Adrenal gland (tissue), 5 donors: Measurements from ENCODE around the gene CDH12.

Experiments
- POLR2A ChIP-seq, 2 donors: fragments of 450-650 bp; IDR thresholded peaks; one replicate each; pipeline ENCODE4 v1.6.1; 2017; ENCODE audit warnings: antibody characterized with exemption in 2 of 2, mild to moderate bottlenecking in 2 of 2, moderate library complexity in 1 of 2
- TF ChIP-seq, protein P1 (sequence below), 6 experiments: fragments of 450-650 bp in 4 of 6; fragments of 200-600 bp in 2 of 6; sonication (generic) in 1 of 6; IDR thresholded peaks; 1 replicate in 5 of 6; 2 replicates in 1 of 6; pipeline versions ENCODE4 v1.5.1 to v1.8.0; 2016 to 2021; ENCODE audit warnings: antibody characterized with exemption in 6 of 6, mild to moderate bottlenecking in 2 of 6, moderate library complexity in 1 of 6
- donor health status: DM: no; HTN: no; CAD: no.

DNA sequence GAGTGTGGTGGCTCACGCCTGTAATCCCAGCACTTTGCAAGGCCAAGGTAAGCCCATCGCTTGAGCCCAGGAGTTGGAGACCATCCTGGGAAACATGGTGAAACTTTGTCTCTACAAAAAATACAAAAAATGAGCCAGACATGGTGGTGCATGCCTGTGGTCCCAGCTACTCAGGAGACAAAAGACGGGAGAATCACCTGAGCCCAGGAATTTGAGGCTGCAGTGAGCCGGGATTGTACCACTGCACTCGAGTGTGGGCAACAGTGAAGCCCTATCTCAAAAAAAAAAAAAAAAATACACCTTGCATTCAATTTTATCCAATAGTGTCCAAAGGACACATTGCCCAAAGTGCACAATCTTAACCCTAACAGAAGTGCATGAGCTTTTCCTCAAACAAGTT, 372.8 kb downstream of the CDH12 start:
- TF ChIP-seq, protein P1, sequence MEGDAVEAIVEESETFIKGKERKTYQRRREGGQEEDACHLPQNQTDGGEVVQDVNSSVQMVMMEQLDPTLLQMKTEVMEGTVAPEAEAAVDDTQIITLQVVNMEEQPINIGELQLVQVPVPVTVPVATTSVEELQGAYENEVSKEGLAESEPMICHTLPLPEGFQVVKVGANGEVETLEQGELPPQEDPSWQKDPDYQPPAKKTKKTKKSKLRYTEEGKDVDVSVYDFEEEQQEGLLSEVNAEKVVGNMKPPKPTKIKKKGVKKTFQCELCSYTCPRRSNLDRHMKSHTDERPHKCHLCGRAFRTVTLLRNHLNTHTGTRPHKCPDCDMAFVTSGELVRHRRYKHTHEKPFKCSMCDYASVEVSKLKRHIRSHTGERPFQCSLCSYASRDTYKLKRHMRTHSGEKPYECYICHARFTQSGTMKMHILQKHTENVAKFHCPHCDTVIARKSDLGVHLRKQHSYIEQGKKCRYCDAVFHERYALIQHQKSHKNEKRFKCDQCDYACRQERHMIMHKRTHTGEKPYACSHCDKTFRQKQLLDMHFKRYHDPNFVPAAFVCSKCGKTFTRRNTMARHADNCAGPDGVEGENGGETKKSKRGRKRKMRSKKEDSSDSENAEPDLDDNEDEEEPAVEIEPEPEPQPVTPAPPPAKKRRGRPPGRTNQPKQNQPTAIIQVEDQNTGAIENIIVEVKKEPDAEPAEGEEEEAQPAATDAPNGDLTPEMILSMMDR (IDR thresholded peaks at IDR 0.05) = no peak
- TF ChIP-seq POLR2A (IDR thresholded peaks at IDR 0.05) = no peak
